IMR-90 (cell line): ENCODE measurements around the gene PPP1CA. TPM values are rescaled to one million over a fixed set of nuclear protein-coding genes. Genes with fewer than 3 reads are reported as not detected.
A peak's percentile ranks its signal among the peaks of the same experiment; 100 is the strongest.

Experiments used
- ATAC-seq: fragments of 200-7000 bp; cut with Tn5 transposase; 2 replicates; pipeline ENCODE4 v1.9.1; 2020; ENCODE audit warnings: low read depth, mild to moderate bottlenecking, moderate library complexity
- BruUV-seq: library from RNA; stranded (reverse); fragments of 400-500 nt; replicated peaks from 2 replicates; lab custom pipeline; 2021; lab: Mats Ljungman, UMichigan
- CTCF ChIA-PET: fragments of 300-600 bp; formaldehyde crosslinking; extraction: SDS; loops from one replicate; lab custom pipeline; 2021; ENCODE audit warnings: antibody characterized with exemption; lab: Yijun Ruan, JAX
- POLR2A ChIA-PET: fragments of 300-600 bp; sonication (Branson Sonifier 250); formaldehyde crosslinking; loops from one replicate; lab custom pipeline; 2022; ENCODE audit warnings: antibody characterized with exemption; ENCODE audit not compliant: unreplicated experiment; lab: Charles Lee
- DNase-seq: peaks from one replicate; pipeline ENCODE4 v3.0.0; 2013
- H2AFZ ChIP-seq: replicated peaks from 2 replicates; pipeline ENCODE3; 2013; ENCODE audit warnings: low read length, mild to moderate bottlenecking; ENCODE audit not compliant: poor library complexity
- H2AK5ac ChIP-seq: 2 replicates; pipeline ENCODE4 v1.6.1; 2013; ENCODE audit warnings: low read depth, low read length, inconsistent platforms
- H2AK9ac ChIP-seq: replicated peaks from 2 replicates; pipeline ENCODE3; 2013; ENCODE audit warnings: mild to moderate bottlenecking, low read depth, low read length, moderate library complexity; ENCODE audit not compliant: poor library complexity
- H2BK120ac ChIP-seq: 2 replicates; pipeline ENCODE4 v1.6.1; 2013; ENCODE audit warnings: low read depth, low read length, inconsistent platforms
- H2BK15ac ChIP-seq: 3 replicates; pipeline ENCODE4 v1.6.1; 2013; ENCODE audit warnings: low read depth, low read length, inconsistent platforms
- H2BK20ac ChIP-seq: 2 replicates; pipeline ENCODE4 v1.6.1; 2013; ENCODE audit warnings: low read depth, mild to moderate bottlenecking, inconsistent platforms, low read length, moderate library complexity
- H2BK5ac ChIP-seq: 2 replicates; pipeline ENCODE4 v1.6.1; 2013; ENCODE audit warnings: mild to moderate bottlenecking, low read depth, low read length, inconsistent platforms; ENCODE audit not compliant: poor library complexity, severe bottlenecking
- H3K14ac ChIP-seq: replicated peaks from 2 replicates; pipeline ENCODE4 v1.6.1; 2013; ENCODE audit warnings: low read depth, low read length, inconsistent platforms
- H3K18ac ChIP-seq: 2 replicates; pipeline ENCODE4 v1.6.1; 2013; ENCODE audit warnings: low read depth, low read length, control low read depth
- H3K23ac ChIP-seq: 2 replicates; pipeline ENCODE4 v1.6.1; 2013; ENCODE audit warnings: low read depth, low read length, inconsistent platforms
- H3K27ac ChIP-seq: 2 replicates; pipeline ENCODE4 v1.5.1; 2013; ENCODE audit warnings: mild to moderate bottlenecking, control low read depth, low read length; ENCODE audit not compliant: insufficient read depth
- H3K27me3 ChIP-seq: 2 replicates; pipeline ENCODE4 v1.6.1; 2013; ENCODE audit warnings: low read length; ENCODE audit not compliant: control insufficient read depth, insufficient read depth
- H3K36me3 ChIP-seq: 2 replicates; pipeline ENCODE4 v1.6.1; 2013; ENCODE audit warnings: low read length, mixed read lengths; ENCODE audit not compliant: control insufficient read depth, insufficient read depth
- H3K4ac ChIP-seq: 2 replicates; pipeline ENCODE4 v1.6.1; 2013; ENCODE audit warnings: low read depth, low read length, inconsistent platforms
- H3K4me1 ChIP-seq: 2 replicates; pipeline ENCODE4 v1.6.1; 2013; ENCODE audit warnings: low read length, mixed read lengths; ENCODE audit not compliant: control insufficient read depth, insufficient read depth
- H3K4me2 ChIP-seq: 2 replicates; pipeline ENCODE4 v1.6.1; 2013; ENCODE audit warnings: low read depth, mild to moderate bottlenecking, control low read depth, low read length, moderate library complexity
- H3K4me3 ChIP-seq: 2 replicates; pipeline ENCODE4 v1.5.1; 2013; ENCODE audit warnings: low read depth, mild to moderate bottlenecking, control low read depth, low read length, moderate library complexity; ENCODE audit not compliant: insufficient read depth
- H3K56ac ChIP-seq: 2 replicates; pipeline ENCODE4 v1.6.1; 2013; ENCODE audit warnings: low read length, inconsistent platforms; ENCODE audit not compliant: insufficient read depth; ENCODE audit errors: extremely low read depth
- H3K79me1 ChIP-seq, 2 experiments: 2 replicates each; pipeline ENCODE4 v1.6.1; 2013; ENCODE audit warnings: low read length in 2 of 2, inconsistent platforms in 1 of 2, low read depth in 1 of 2
- H3K9ac ChIP-seq: 2 replicates; pipeline ENCODE4 v1.6.1; 2013; ENCODE audit warnings: low read depth, low read length, control low read depth
- H3K9me1 ChIP-seq: 2 replicates; pipeline ENCODE4 v1.6.1; 2013; ENCODE audit warnings: low read length, inconsistent platforms; ENCODE audit not compliant: insufficient read depth
- H3K9me3 ChIP-seq: 2 replicates; pipeline ENCODE4 v1.6.1; 2013; ENCODE audit warnings: low read length; ENCODE audit not compliant: control insufficient read depth, insufficient read depth
- H4K20me1 ChIP-seq: 2 replicates; pipeline ENCODE4 v1.6.1; 2013; ENCODE audit warnings: low read length, inconsistent platforms; ENCODE audit not compliant: insufficient read depth
- H4K5ac ChIP-seq: 2 replicates; pipeline ENCODE4 v1.6.1; 2013; ENCODE audit warnings: mild to moderate bottlenecking, low read depth, low read length, control low read depth
- H4K8ac ChIP-seq, 2 experiments: 2 replicates each; pipeline ENCODE4 v1.6.1; 2013; ENCODE audit warnings: low read depth in 2 of 2, low read length in 2 of 2, control low read depth in 1 of 2, inconsistent platforms in 1 of 2
- H4K91ac ChIP-seq: 2 replicates; pipeline ENCODE4 v1.6.1; 2013; ENCODE audit warnings: low read depth, low read length, inconsistent platforms; ENCODE audit not compliant: insufficient read depth
- BHLHE40 ChIP-seq: fragments of 150-350 bp; IDR thresholded peaks from 2 replicates; pipeline ENCODE4 v1.6.1; 2016; ENCODE audit warnings: mild to moderate bottlenecking, low read depth, low read length
- CTCF ChIP-seq: conservative IDR thresholded peaks from 2 replicates; pipeline ENCODE4 v1.5.1; 2012; ENCODE audit warnings: mild to moderate bottlenecking, low read depth, low read length, improper control_type of control experiment
- FOS ChIP-seq: fragments of 150-350 bp; IDR thresholded peaks from 2 replicates; pipeline ENCODE4 v1.6.1; 2016; ENCODE audit warnings: low read depth, low read length
- MAZ ChIP-seq: IDR thresholded peaks from 2 replicates; pipeline ENCODE4 v1.6.1; 2012; ENCODE audit warnings: low read depth, mild to moderate bottlenecking, low read length, improper control_type of control experiment, moderate library complexity, borderline replicate concordance
- MXI1 ChIP-seq: IDR thresholded peaks from 2 replicates; pipeline ENCODE4 v1.6.1; 2012; ENCODE audit warnings: low read depth, mild to moderate bottlenecking, low read length, moderate library complexity, borderline replicate concordance
- RAD21 ChIP-seq: IDR thresholded peaks from 2 replicates; pipeline ENCODE4 v1.6.1; 2012; ENCODE audit warnings: low read length, improper control_type of control experiment
- RCOR1 ChIP-seq: IDR thresholded peaks from 2 replicates; pipeline ENCODE4 v1.6.1; 2012; ENCODE audit warnings: mild to moderate bottlenecking, low read length, improper control_type of control experiment; ENCODE audit not compliant: insufficient replicate concordance
- RFX5 ChIP-seq: IDR thresholded peaks from 2 replicates; pipeline ENCODE4 v1.8.0; 2012; ENCODE audit warnings: low read depth, mild to moderate bottlenecking, low read length, moderate library complexity
- SMC3 ChIP-seq: fragments of 150-350 bp; IDR thresholded peaks from 2 replicates; pipeline ENCODE4 v1.6.1; 2016; ENCODE audit warnings: low read depth, mild to moderate bottlenecking, antibody characterized with exemption, low read length, moderate library complexity
- WGBS, 2 experiments: methylation state at CpG; one replicate each; pipeline versions ENCODE4 v1.1.5 to v1.1.7; 2013; ENCODE audit warnings: missing lambda C conversion rate in 2 of 2; ENCODE audit not compliant: insufficient read length in 1 of 2; ENCODE audit errors: extremely low coverage in 2 of 2; 5-methylcytosine and 5-hydroxymethylcytosine counted together
- dilution Hi-C: fragments of 300-500 bp; cut with HindIII; formaldehyde crosslinking; loops from one replicate; pipeline ENCODE4 v1.14.3; 2018; ENCODE audit warnings: low sequenced_read_pairs; ENCODE audit not compliant: unreplicated experiment
- in situ Hi-C: fragments of 300-500 bp; cut with MboI; formaldehyde crosslinking; loops from 3 replicates; pipeline ENCODE4 v1.14.3; 2019; ENCODE audit warnings: low sequenced_read_pairs, inconsistent platforms, mixed read lengths
- intact Hi-C: fragments of 100-400 bp; cut with micrococcal nuclease; formaldehyde crosslinking; loops from 2 replicates; pipeline ENCODE4 v1.10.0; 2022
- polyA plus RNA-seq, 3 experiments: library from polyadenylated mRNA; depleted of rRNA; stranded (reverse); fragments of >200 nt; gene quantifications; 2 replicates each; pipeline ENCODE4 v1.2.3, GENCODE V29; 2012; ENCODE audit warnings: low replicate concordance in 1 of 3
- total RNA-seq: library from RNA; depleted of rRNA; stranded (reverse); fragments of >200 nt; gene quantifications from 2 replicates; pipeline ENCODE4 v1.2.3, GENCODE V29; 2012

Gene PPP1CA
- total and polyA plus RNA-seq, 2 of the 4 experiments (the other 2 are of a cell fraction) = 228 to 313 TPM

GRCh38 chr11:67376063-67376820, 25.4 kb downstream of the PPP1CA start:
- Histone ChIP-seq H4K5ac (0 out of 2 replicates have a peak overlapping the region, but pooled peaks have one; percentile 15), H3K4me3 (no peak overlapping the region), H3K36me3 (peaks cover 3% of the 10 kb centered on the region; the same call in 1 of the 2 replicates), H2AK5ac (peak overlapping the region; percentile 96), H3K79me1 (peaks cover 0 to 14% of the 10 kb centered on the region in 2 experiments; a peak in 3 of 4 replicates), H3K27ac (no peak overlapping the region), H2BK20ac (peak overlapping the region; percentile 78; the same call in 1 of the 2 replicates), H4K91ac (peak overlapping the region; percentile 95), H3K4ac (peak overlapping the region; percentile 87), H4K20me1 (peaks cover 8% of the 10 kb centered on the region), H3K56ac (no peak overlapping the region), H2AFZ (peak overlapping the region; percentile 68), H3K23ac (no peak overlapping the region), H3K9me3 (no peaks in the 10 kb centered on the region), H3K4me1 (peaks cover 30% of the 10 kb centered on the region), H4K8ac (peak overlapping the region; percentile 27 to 50; a peak in 1 of 4 replicates), H3K9ac (no peak overlapping the region), H2AK9ac (peak overlapping the region; percentile 78), H2BK5ac (peak overlapping the region; percentile 4), H3K27me3 (no peaks in the 10 kb centered on the region), H2BK15ac (peak overlapping the region; percentile 84; the same call in 2 of the 3 replicates), H2BK120ac (peak overlapping the region; percentile 80), H3K18ac (peak overlapping the region; percentile 14; the same call in 1 of the 2 replicates), H3K14ac (no peak overlapping the region), H3K9me1 (peaks cover 11% of the 10 kb centered on the region), H3K4me2 (no peak overlapping the region)
- CTCF ChIA-PET = interaction anchor here (7.8 kb wide), 1 partner anchor 23 kb away, joined by 128 read pairs; the partner anchor contains the start of gene POLD4
- intact Hi-C loops (no loop called here), in situ Hi-C loops (no loop called here), dilution Hi-C loops (no loop called here)
- DNase-seq (no peak), ATAC-seq (no peak)
- WGBS, 2 experiments = 67% methylated on average over 3 of the region's 7 CpGs; no CpG with 5 or more reads in 1 of the 2 experiments
- POLR2A ChIA-PET = interaction anchor here (0.6 to 1.7 kb wide), 2 partner anchors 17 to 23 kb away, joined by 3 to 9 read pairs; partner anchors contain the start of gene POLD4
- no peak for TF ChIP-seq RAD21
- no peak for TF ChIP-seq FOS
- TF ChIP-seq MXI1 = no peak
- TF ChIP-seq RFX5 = no peak
- no peak for TF ChIP-seq RCOR1
- TF ChIP-seq SMC3 = no peak
- no peak for TF ChIP-seq BHLHE40
- no peak for TF ChIP-seq MAZ
- TF ChIP-seq CTCF = no peak
- BruUV-seq = no TSS peak
